ENCODE results near the gene PCDHGA1. TPM values are rescaled to one million over a fixed set of nuclear protein-coding genes. Genes with fewer than 3 reads are reported as not detected.
"Not testable (repeated sequence)": the region's sequence is repeated elsewhere in the genome, so short reads cannot be mapped to it uniquely, and the experiment has no call there.

The PCDHGA1 gene
- total RNA-seq (1 to 10 TPM; 1.7 to 2.8 (median 1.8) TPM), polyA plus RNA-seq (0.70 TPM)
- long read RNA-seq, donor 1, full-length matches to known transcripts: 1 of 1 reads
- long read RNA-seq, donor 1, partial matches to known transcripts: 0 of 1 reads
- long read RNA-seq, donor 1, other reads (novel, unspliced or antisense): 0 of 1 reads
- long read RNA-seq, donor 2: 0 reads
- long read RNA-seq, donor 3, full-length matches to known transcripts: 3 of 3 reads
- long read RNA-seq, donor 3, partial matches to known transcripts: 0 of 3 reads
- long read RNA-seq, donor 3, other reads (novel, unspliced or antisense): 0 of 3 reads
- long read RNA-seq, donor 4, full-length matches to known transcripts: 1 of 1 reads
- long read RNA-seq, donor 4, partial matches to known transcripts: 0 of 1 reads
- long read RNA-seq, donor 4, other reads (novel, unspliced or antisense): 0 of 1 reads

- peak within 1 kb of the TSS; percentile 49 for H3K4me3 ChIP-seq (ENCODE audit: low read length)
- H3K9me3 ChIP-seq (ENCODE audit: control insufficient read depth, low read length): no peaks in the 10 kb centered on the region
- no peak for ATAC-seq
- H3K27me3 ChIP-seq (ENCODE audit: control insufficient read depth, insufficient read depth): no peaks in the 10 kb centered on the region
- intact Hi-C loops (cut with DNase I): loop anchor here in 1 of 4 donors (10.0 kb wide), 1 partner anchor 224 kb away; no protein-coding TSS in a partner anchor
- DNase-seq: peak in 1 of 3 donors; percentile 71
- H3K27ac ChIP-seq (ENCODE audit: low read length): no peak within 1 kb of the TSS
- H3K4me1 ChIP-seq (ENCODE audit: control insufficient read depth, insufficient read depth, low read length): no peaks in the 10 kb centered on the region
- WGBS: 18% methylated on average over 21 of the region's 21 CpGs
These were observed at the start of gene PCDHGA1 for GRCh38 chr5:141330299-141331080. Gene PCDHGA1 (plus strand): TSS chr5:141330514.

GRCh38 chr5:141298376-141298775, 31.9 kb upstream of the PCDHGA1 start:
- Histone ChIP-seq H3K9me3 (ENCODE audit: control insufficient read depth, low read length) (peaks cover 7% of the 10 kb centered on the region), H3K4me1 (ENCODE audit: control insufficient read depth, insufficient read depth, low read length) (no peaks in the 10 kb centered on the region), H3K4me3 (ENCODE audit: low read length) (no peak overlapping the region), H3K27me3 (ENCODE audit: control insufficient read depth, insufficient read depth) (no peaks in the 10 kb centered on the region), H3K27ac (ENCODE audit: low read length) (no peak overlapping the region)
- no peak for DNase-seq
- no peak for ATAC-seq
- 44% methylated on average over 4 of the region's 4 CpGs for WGBS
- intact Hi-C loops (cut with DNase I): no loop called here

- no peak within 1 kb of the TSS for H3K4me3 ChIP-seq (ENCODE audit: low read length)
- WGBS: 29% methylated on average over 36 of the region's 36 CpGs
- no peak within 1 kb of the TSS for H3K27ac ChIP-seq (ENCODE audit: low read length)
- no peaks in the 10 kb centered on the region for H3K27me3 ChIP-seq (ENCODE audit: control insufficient read depth, insufficient read depth)
- DNase-seq (no peak), ATAC-seq (no peak)
- intact Hi-C loops (cut with DNase I): no loop called here
- no peaks in the 10 kb centered on the region for H3K4me1 ChIP-seq (ENCODE audit: control insufficient read depth, insufficient read depth, low read length)
- peaks cover 13% of the 10 kb centered on the region for H3K9me3 ChIP-seq (ENCODE audit: control insufficient read depth, low read length)
These were observed 26.6 kb upstream of the PCDHGA1 start, which contains the start of gene SLC25A2 for GRCh38 chr5:141303756-141304155. Gene SLC25A2 (minus strand): TSS chr5:141304049. CDS start chr5:141303865, 184 bp downstream.

GRCh38 chr5:141306630-141307029, 23.7 kb upstream of the PCDHGA1 start:
- H3K4me1 ChIP-seq (ENCODE audit: control insufficient read depth, insufficient read depth, low read length): no peaks in the 10 kb centered on the region
- H3K9me3 ChIP-seq (ENCODE audit: control insufficient read depth, low read length): peaks cover 13% of the 10 kb centered on the region

GRCh38 chr5:141313711-141314110, 16.6 kb upstream of the PCDHGA1 start:
- Histone ChIP-seq H3K9me3 (ENCODE audit: control insufficient read depth, low read length) (peaks cover 2% of the 10 kb centered on the region), H3K4me1 (ENCODE audit: control insufficient read depth, insufficient read depth, low read length) (no peaks in the 10 kb centered on the region), H3K4me3 (ENCODE audit: low read length) (no peak overlapping the region), H3K27me3 (ENCODE audit: control insufficient read depth, insufficient read depth) (no peaks in the 10 kb centered on the region), H3K27ac (ENCODE audit: low read length) (no peak overlapping the region)
- ATAC-seq (no peak), DNase-seq (no peak)
- intact Hi-C loops (cut with DNase I): no loop called here

More at GRCh38 chr5:141306630-141307029, 23.7 kb upstream of the PCDHGA1 start:
- Histone ChIP-seq H3K27ac (ENCODE audit: low read length) (no peak overlapping the region), H3K27me3 (ENCODE audit: control insufficient read depth, insufficient read depth) (no peaks in the 10 kb centered on the region), H3K4me3 (ENCODE audit: low read length) (no peak overlapping the region)
- intact Hi-C loops (cut with DNase I): no loop called here
- no peak for ATAC-seq
- WGBS: 97% methylated on average over 1 of the region's 1 CpG
- DNase-seq: no peak

DNA sequence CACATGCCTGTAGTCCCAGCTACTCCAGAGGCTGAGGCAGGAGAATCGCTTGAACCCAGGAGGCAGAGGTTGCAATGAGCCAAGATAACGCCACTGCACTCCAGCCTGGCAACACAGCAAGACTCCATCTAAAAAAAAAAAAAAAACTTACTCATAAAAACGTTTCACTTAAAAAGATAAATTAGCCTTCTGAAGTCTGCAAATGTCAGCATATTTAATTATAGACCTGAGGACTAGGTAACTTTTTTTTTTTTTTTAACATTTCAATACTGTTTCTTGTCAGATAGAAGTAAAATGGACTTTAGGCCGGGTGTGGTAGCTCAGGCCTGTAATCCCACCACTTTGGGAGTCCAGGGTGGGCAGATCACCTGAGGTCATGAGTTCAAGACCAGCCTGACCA, 13.4 kb upstream of the PCDHGA1 start:
- H3K4me3 ChIP-seq (ENCODE audit: low read length); DNase-seq; H3K27ac ChIP-seq (ENCODE audit: low read length); H3K9me3 ChIP-seq (ENCODE audit: control insufficient read depth, low read length); H3K27me3 ChIP-seq (ENCODE audit: control insufficient read depth, insufficient read depth); intact Hi-C loops (cut with DNase I); H3K4me1 ChIP-seq (ENCODE audit: control insufficient read depth, insufficient read depth, low read length); ATAC-seq: not testable (repeated sequence)
- WGBS: 88% methylated on average over 4 of the region's 4 CpGs

DNA sequence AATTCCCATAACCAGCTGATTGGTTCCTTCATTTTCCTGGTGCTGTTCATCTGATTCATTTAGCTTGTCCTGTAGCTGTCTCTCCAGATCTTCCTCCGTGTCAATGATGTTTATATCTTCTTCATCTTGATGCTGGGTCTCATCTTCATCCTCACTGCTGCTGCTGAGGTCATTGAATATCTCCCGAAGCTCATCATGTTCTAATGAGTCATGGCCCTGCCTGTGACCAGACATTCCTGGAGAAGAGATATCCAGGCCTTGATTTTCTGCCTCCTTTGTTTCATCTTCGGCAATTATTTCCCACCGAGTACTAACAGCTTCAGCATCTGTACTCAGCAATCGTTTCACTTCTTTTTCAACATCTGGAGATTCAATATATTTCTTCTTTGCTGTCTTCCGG, 11.1 kb upstream of the PCDHGA1 start:
- H3K9me3 ChIP-seq (ENCODE audit: control insufficient read depth, low read length): peaks cover 8% of the 10 kb centered on the region
- ATAC-seq (no peak), DNase-seq (no peak)
- peak overlapping the region; percentile 78 for H3K4me3 ChIP-seq (ENCODE audit: low read length)
- H3K27me3 ChIP-seq (ENCODE audit: control insufficient read depth, insufficient read depth): no peaks in the 10 kb centered on the region
- intact Hi-C loops (cut with DNase I): no loop called here
- H3K27ac ChIP-seq (ENCODE audit: low read length): no peak overlapping the region
- 98% methylated on average over 6 of the region's 6 CpGs for WGBS
- H3K4me1 ChIP-seq (ENCODE audit: control insufficient read depth, insufficient read depth, low read length): no peaks in the 10 kb centered on the region

GRCh38 chr5:141319699-141320098, 10.6 kb upstream of the PCDHGA1 start:
- Histone ChIP-seq H3K4me3 (ENCODE audit: low read length) (peak overlapping the region; percentile 78), H3K27me3 (ENCODE audit: control insufficient read depth, insufficient read depth) (no peaks in the 10 kb centered on the region), H3K9me3 (ENCODE audit: control insufficient read depth, low read length) (peaks cover 8% of the 10 kb centered on the region), H3K4me1 (ENCODE audit: control insufficient read depth, insufficient read depth, low read length) (no peaks in the 10 kb centered on the region), H3K27ac (ENCODE audit: low read length) (no peak overlapping the region)
- ATAC-seq (no peak), DNase-seq (no peak)
- WGBS: 69% methylated on average over 5 of the region's 5 CpGs
- intact Hi-C loops (cut with DNase I): no loop called here

- intact Hi-C loops (cut with DNase I): no loop called here
- DNase-seq: peak; percentile 92 to 97 (median 96)
- Histone ChIP-seq H3K27me3 (ENCODE audit: control insufficient read depth, insufficient read depth) (no peaks in the 10 kb centered on the region), H3K4me3 (ENCODE audit: low read length) (peak within 1 kb of the TSS; percentile 78), H3K4me1 (ENCODE audit: control insufficient read depth, insufficient read depth, low read length) (no peaks in the 10 kb centered on the region), H3K9me3 (ENCODE audit: control insufficient read depth, low read length) (peaks cover 8% of the 10 kb centered on the region), H3K27ac (ENCODE audit: low read length) (peak within 1 kb of the TSS; percentile 93)
- ATAC-seq: peak; percentile 99 to 100
- 1% methylated on average over 67 of the region's 67 CpGs for WGBS
These were observed 9.8 kb upstream of the PCDHGA1 start, which contains the start of gene TAF7 for GRCh38 chr5:141320225-141321169. Gene TAF7 (minus strand): TSS chr5:141320784. CDS start chr5:141320044, 740 bp downstream.

GRCh38 chr5:141322261-141322660, 8.1 kb upstream of the PCDHGA1 start:
- DNase-seq: no peak
- Histone ChIP-seq H3K4me1 (ENCODE audit: control insufficient read depth, insufficient read depth, low read length) (no peaks in the 10 kb centered on the region), H3K4me3 (ENCODE audit: low read length) (no peak overlapping the region), H3K27ac (ENCODE audit: low read length) (no peak overlapping the region), H3K27me3 (ENCODE audit: control insufficient read depth, insufficient read depth) (no peaks in the 10 kb centered on the region), H3K9me3 (ENCODE audit: control insufficient read depth, low read length) (peaks cover 8% of the 10 kb centered on the region)
- WGBS: 92% methylated on average over 3 of the region's 3 CpGs
- no peak for ATAC-seq
- intact Hi-C loops (cut with DNase I): no loop called here

Measured in right cardiac atrium (tissue), 5 donors.